Glomerular visceral epithelial cell (primary cell): ENCODE measurements around the gene BUB1B.
"Not testable (repeated sequence)": the region's sequence is repeated elsewhere in the genome, so short reads cannot be mapped to it uniquely, and the experiment has no call there.

Experiments
- DNase-seq: peaks from one replicate; pipeline ENCODE4 v3.0.0-alpha.2; 2016; ENCODE audit errors: extremely low spot score

The BUB1B gene

GRCh38 chr15:40135846-40136450 lies 24.9 kb upstream of the BUB1B start:
- not testable (repeated sequence) for DNase-seq

GRCh38 chr15:40136470-40137302 lies 24.2 kb upstream of the BUB1B start:
- DNase-seq, result no peak

- no peak for DNase-seq
These were observed 23.3 kb upstream of the BUB1B start for GRCh38 chr15:40137303-40138200.

GRCh38 chr15:40138201-40138570 lies 22.7 kb upstream of the BUB1B start:
- DNase-seq, result not testable (repeated sequence)

- no peak for DNase-seq
These were observed 18.4 kb upstream of the BUB1B start for GRCh38 chr15:40142428-40142827.

- peak; percentile 44 for DNase-seq
These were observed 14.8 kb upstream of the BUB1B start for GRCh38 chr15:40146037-40146436.

- no peak for DNase-seq
These were observed 11.5 kb upstream of the BUB1B start for GRCh38 chr15:40149339-40149738.

- DNase-seq, result peak; percentile 85
These were observed 10.5 kb upstream of the BUB1B start for GRCh38 chr15:40150163-40150925.

- no peak for DNase-seq
These were observed 9.4 kb upstream of the BUB1B start for GRCh38 chr15:40151499-40151898.

GRCh38 chr15:40151991-40152390 lies 8.9 kb upstream of the BUB1B start:
- no peak for DNase-seq

GRCh38 chr15:40154821-40155220 lies 6.0 kb upstream of the BUB1B start:
- DNase-seq, result not testable (repeated sequence)

GRCh38 chr15:40155270-40155910 lies 5.5 kb upstream of the BUB1B start:
- DNase-seq, result no peak

- no peak for DNase-seq
These were observed 3.0 kb upstream of the BUB1B start for GRCh38 chr15:40157778-40158447.

GRCh38 chr15:40160021-40160420 lies 848 bp upstream of the BUB1B start:
- no peak for DNase-seq

GRCh38 chr15:40161693-40162391 lies 973 bp downstream of the BUB1B start:
- DNase-seq, result no peak

- no peak for DNase-seq
These were observed 1.7 kb downstream of the BUB1B start for GRCh38 chr15:40162552-40162951.

- no peak for DNase-seq
These were observed 3.0 kb downstream of the BUB1B start for GRCh38 chr15:40163657-40164416.

GRCh38 chr15:40167374-40167773 lies 6.5 kb downstream of the BUB1B start:
- not testable (repeated sequence) for DNase-seq

GRCh38 chr15:40175160-40175559 lies 14.3 kb downstream of the BUB1B start:
- DNase-seq, result no peak
